Ovary (tissue), 9 donors: ENCODE results near the gene MPZL2. TPM values are rescaled to one million over a fixed set of nuclear protein-coding genes. Genes with fewer than 3 reads are reported as not detected.

Experiments
- DNase-seq, 5 donors: peaks; one replicate each; pipeline ENCODE4 v3.0.0-alpha.2; 2019 to 2020
- H3K27ac ChIP-seq, 2 donors: fragments of 200-600 bp; one replicate each; pipeline versions ENCODE4 v1.5.1 to v1.8.0; 2019 to 2022
- H3K27me3 ChIP-seq: fragments of 200-600 bp; one replicate; pipeline ENCODE4 v1.8.0; 2022
- H3K36me3 ChIP-seq: fragments of 200-600 bp; sonication (generic); one replicate; pipeline ENCODE4 v1.5.1; 2019
- H3K4me1 ChIP-seq: one replicate; pipeline ENCODE4 v1.8.1; 2013; ENCODE audit warnings: mild to moderate bottlenecking, moderate library complexity; ENCODE audit not compliant: insufficient read depth
- H3K4me3 ChIP-seq: fragments of 200-600 bp; sonication (generic); one replicate; pipeline ENCODE4 v1.5.1; 2017
- H3K9me3 ChIP-seq, 2 donors: fragments of 200-600 bp in 1 of 2; sonication (generic) in 1 of 2; one replicate each; pipeline versions ENCODE4 v1.5.1 to v1.8.1; 2013 to 2019; ENCODE audit warnings: mild to moderate bottlenecking in 1 of 2, moderate library complexity in 1 of 2
- EP300 ChIP-seq: sonication (generic); formaldehyde crosslinking; IDR thresholded peaks from one replicate; pipeline ENCODE4 v1.6.1; 2017; ENCODE audit warnings: antibody characterized with exemption
- POLR2A ChIP-seq: fragments of 450-650 bp; IDR thresholded peaks from one replicate; pipeline ENCODE4 v1.6.1; 2017; ENCODE audit warnings: antibody characterized with exemption, mild to moderate bottlenecking, moderate library complexity
- WGBS, 3 donors: extraction: QIAGEN DNeasy Blood & Tissue Kit in 1 of 3; methylation state at CpG; one replicate each; pipeline versions ENCODE4 v1.1.5 to v1.1.7; 2013 to 2017; 5-methylcytosine and 5-hydroxymethylcytosine counted together
- intact Hi-C, 4 donors: fragments of 100-400 bp; cut with DNase I; formaldehyde crosslinking; loops; one replicate each; pipeline versions ENCODE4 v1.11.0 to v1.15.1; 2022 to 2023
- polyA plus RNA-seq, 2 donors: library from polyadenylated mRNA; stranded (reverse); fragments of 200-250 nt in 1 of 2; fragments of 350-450 nt in 1 of 2; fragmentation: Illumina TruSeq in 1 of 2; extraction: RNeasy Lipid Tissue Mini Kit (QIAGEN cat#74804) in 1 of 2; gene quantifications; one replicate each; pipeline ENCODE4 v1.2.3, GENCODE V29; 2013 to 2014
- total RNA-seq, 7 donors: library from RNA; depleted of rRNA in 2 of 7; stranded (reverse); fragments of >200 nt in 2 of 7; fragmentation: NEBNext Ultra II Directional in 3 of 7; extraction: Animal tissue kit (Norgen Biotek cat#: 25700) in 3 of 7; gene quantifications; one replicate each; pipeline versions ENCODE4 v1.1.0 to v1.2.4, GENCODE V29; 2016 to 2023
- TF ChIP-seq, protein P1 (sequence below), 3 donors: fragments of 450-650 bp in 2 of 3; fragments of 200-600 bp in 1 of 3; IDR thresholded peaks; one replicate each; pipeline versions ENCODE4 v1.5.1 to v1.8.0; 2016 to 2022; ENCODE audit warnings: antibody characterized with exemption in 3 of 3, mild to moderate bottlenecking in 1 of 3
- donor health status: DM: no; HTN: no; CAD: no; lungs with moderate emphysema.
- donor health status: DM: no; HTN: no; CAD: no.
- donor health status: Bipolar disorder and iron deficiency.
- donor health status: DM: yes; HTN: yes; CAD: no.
- donor health status: DM: no; HTN: no; CAD: no.
- donor health status: DM: yes; HTN: yes; CAD: no.

The MPZL2 gene
- total and polyA plus RNA-seq, 9 donors: 4.4 to 42.5 (median 9.6) TPM

GRCh38 chr11:118219732-118220131, 44.4 kb downstream of the MPZL2 start:
- H3K4me3 ChIP-seq: no peak overlapping the region
- no peak for DNase-seq
- no peak for TF ChIP-seq POLR2A
- no peak for TF ChIP-seq EP300
- TF ChIP-seq, protein P1, sequence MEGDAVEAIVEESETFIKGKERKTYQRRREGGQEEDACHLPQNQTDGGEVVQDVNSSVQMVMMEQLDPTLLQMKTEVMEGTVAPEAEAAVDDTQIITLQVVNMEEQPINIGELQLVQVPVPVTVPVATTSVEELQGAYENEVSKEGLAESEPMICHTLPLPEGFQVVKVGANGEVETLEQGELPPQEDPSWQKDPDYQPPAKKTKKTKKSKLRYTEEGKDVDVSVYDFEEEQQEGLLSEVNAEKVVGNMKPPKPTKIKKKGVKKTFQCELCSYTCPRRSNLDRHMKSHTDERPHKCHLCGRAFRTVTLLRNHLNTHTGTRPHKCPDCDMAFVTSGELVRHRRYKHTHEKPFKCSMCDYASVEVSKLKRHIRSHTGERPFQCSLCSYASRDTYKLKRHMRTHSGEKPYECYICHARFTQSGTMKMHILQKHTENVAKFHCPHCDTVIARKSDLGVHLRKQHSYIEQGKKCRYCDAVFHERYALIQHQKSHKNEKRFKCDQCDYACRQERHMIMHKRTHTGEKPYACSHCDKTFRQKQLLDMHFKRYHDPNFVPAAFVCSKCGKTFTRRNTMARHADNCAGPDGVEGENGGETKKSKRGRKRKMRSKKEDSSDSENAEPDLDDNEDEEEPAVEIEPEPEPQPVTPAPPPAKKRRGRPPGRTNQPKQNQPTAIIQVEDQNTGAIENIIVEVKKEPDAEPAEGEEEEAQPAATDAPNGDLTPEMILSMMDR (IDR thresholded peaks at IDR 0.05): no peak
- no peaks in the 10 kb centered on the region for H3K4me1 ChIP-seq
- intact Hi-C loops: no loop called here
- no peaks in the 10 kb centered on the region for H3K36me3 ChIP-seq
- no peak overlapping the region for H3K27ac ChIP-seq
- WGBS, 3 donors: 72 to 88% (median 72%) methylated on average over 1 of the region's 1 CpG
- no peaks in the 10 kb centered on the region for H3K9me3 ChIP-seq
- no peaks in the 10 kb centered on the region for H3K27me3 ChIP-seq

GRCh38 chr11:118219244-118219643, 44.9 kb downstream of the MPZL2 start:
- DNase-seq: no peak
- intact Hi-C loops: no loop called here
- Histone ChIP-seq H3K4me1 (no peaks in the 10 kb centered on the region), H3K27me3 (no peaks in the 10 kb centered on the region), H3K36me3 (no peaks in the 10 kb centered on the region), H3K9me3 (no peaks in the 10 kb centered on the region), H3K4me3 (no peak overlapping the region), H3K27ac (no peak overlapping the region)
- TF ChIP-seq POLR2A (no peak), EP300 (no peak)
- TF ChIP-seq, protein P1 (IDR thresholded peaks at IDR 0.05): no peak

GRCh38 chr11:118217575-118217974, 46.5 kb downstream of the MPZL2 start:
- Histone ChIP-seq H3K4me1 (no peaks in the 10 kb centered on the region), H3K4me3 (no peak overlapping the region), H3K27me3 (no peaks in the 10 kb centered on the region), H3K27ac (no peak overlapping the region), H3K9me3 (no peaks in the 10 kb centered on the region), H3K36me3 (no peaks in the 10 kb centered on the region)
- intact Hi-C loops: no loop called here
- no peak for TF ChIP-seq POLR2A
- no peak for TF ChIP-seq EP300
- TF ChIP-seq, protein P1 (IDR thresholded peaks at IDR 0.05): no peak
- 83 to 96% (median 88%) methylated on average over 3 of the region's 3 CpGs for WGBS, 3 donors
- DNase-seq: no peak

GRCh38 chr11:118216621-118217481, 47.2 kb downstream of the MPZL2 start:
- TF ChIP-seq EP300 (no peak), POLR2A (no peak)
- TF ChIP-seq, protein P1 (IDR thresholded peaks at IDR 0.05): no peak

More at GRCh38 chr11:118216621-118217481, 47.2 kb downstream of the MPZL2 start:
- DNase-seq: no peak
- H3K27me3 ChIP-seq: no peaks in the 10 kb centered on the region
- no peaks in the 10 kb centered on the region for H3K36me3 ChIP-seq
- H3K27ac ChIP-seq: no peak overlapping the region
- no peaks in the 10 kb centered on the region for H3K4me1 ChIP-seq
- intact Hi-C loops: no loop called here
- no peaks in the 10 kb centered on the region for H3K9me3 ChIP-seq
- no peak overlapping the region for H3K4me3 ChIP-seq
- WGBS, 3 donors: 72 to 83% (median 76%) methylated on average over 11 of the region's 11 CpGs
